SK-MEL-5 (cell line): ENCODE results near the gene ATG4C. TPM values are rescaled to one million over a fixed set of nuclear protein-coding genes. Genes with fewer than 3 reads are reported as not detected.
"Not testable (repeated sequence)": the region's sequence is repeated elsewhere in the genome, so short reads cannot be mapped to it uniquely, and the experiment has no call there.

Experiments
- DNase-seq: peaks from one replicate; pipeline ENCODE4 v3.0.0-alpha.2; 2016; ENCODE audit warnings: low read depth, low spot score
- in situ Hi-C: cut with HindIII; loops from 2 replicates; pipeline ENCODE4 v1.10.0; 2016; ENCODE audit warnings: low sequenced_read_pairs, high pct_unique_total_duplicates, low pct_unique_long_range_greater_than_20kb
- polyA plus RNA-seq, 2 experiments: library from polyadenylated mRNA; depleted of rRNA; stranded (reverse); fragments of >200 nt; gene quantifications; 2 replicates each; pipeline ENCODE4 v1.2.3, GENCODE V29; 2015
- total RNA-seq: library from RNA; depleted of rRNA; stranded (reverse); fragments of >200 nt; shearing (Covaris generic); gene quantifications from 2 replicates; pipeline ENCODE4 v1.2.3, GENCODE V29; 2014; rRNA removed

ATG4C gene, protein sequence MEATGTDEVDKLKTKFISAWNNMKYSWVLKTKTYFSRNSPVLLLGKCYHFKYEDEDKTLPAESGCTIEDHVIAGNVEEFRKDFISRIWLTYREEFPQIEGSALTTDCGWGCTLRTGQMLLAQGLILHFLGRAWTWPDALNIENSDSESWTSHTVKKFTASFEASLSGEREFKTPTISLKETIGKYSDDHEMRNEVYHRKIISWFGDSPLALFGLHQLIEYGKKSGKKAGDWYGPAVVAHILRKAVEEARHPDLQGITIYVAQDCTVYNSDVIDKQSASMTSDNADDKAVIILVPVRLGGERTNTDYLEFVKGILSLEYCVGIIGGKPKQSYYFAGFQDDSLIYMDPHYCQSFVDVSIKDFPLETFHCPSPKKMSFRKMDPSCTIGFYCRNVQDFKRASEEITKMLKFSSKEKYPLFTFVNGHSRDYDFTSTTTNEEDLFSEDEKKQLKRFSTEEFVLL
- 9.2 and 9.6 TPM in 2 replicates for total RNA-seq
- polyA plus RNA-seq (2015; cell fraction: cytosol; rRNA removed): 10.3 and 18.0 TPM in 2 replicates
- polyA plus RNA-seq (2015; cell fraction: nucleus; rRNA removed): 10.7 and 20.5 TPM in 2 replicates

DNA sequence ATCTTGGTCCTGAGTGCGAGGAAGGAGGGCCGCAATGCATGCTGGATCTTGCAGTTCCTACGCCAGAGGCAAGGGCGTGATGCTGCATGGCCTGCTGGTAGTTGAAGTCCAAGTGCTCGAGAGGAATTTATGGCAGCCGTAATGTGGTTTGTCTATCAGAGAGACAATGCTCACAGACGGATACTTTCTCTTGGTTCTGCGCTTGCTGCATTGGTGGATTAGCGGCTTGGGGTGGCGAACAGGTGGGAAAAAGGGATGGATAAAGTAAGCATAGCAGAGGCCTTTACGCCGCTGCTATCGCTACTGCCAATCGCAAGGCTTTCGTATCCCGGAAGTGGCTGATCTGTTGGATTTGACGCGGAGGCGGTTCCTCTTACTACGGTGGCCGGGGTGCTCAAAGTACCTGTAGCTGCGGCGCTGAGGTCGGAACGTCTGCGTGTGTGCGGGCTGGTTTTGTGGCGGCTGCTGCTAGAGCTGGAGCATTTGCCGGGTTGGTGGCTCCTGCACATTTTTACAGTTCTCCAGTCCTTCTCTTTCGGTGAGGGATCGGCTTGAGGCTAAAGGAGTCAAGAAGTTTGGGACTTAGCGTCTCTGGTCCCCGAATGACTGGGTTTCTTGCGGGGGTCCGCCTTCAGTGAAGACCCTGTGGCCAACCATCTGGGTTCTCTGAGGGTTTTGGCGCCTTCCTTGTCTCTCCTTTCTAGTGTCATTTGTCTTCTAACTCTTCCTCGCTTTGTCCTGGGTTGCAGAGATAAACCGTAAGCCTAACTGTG lies at the start of gene ATG4C:
Gene ATG4C (plus strand): TSS at position 397 of the 773 bp plus-strand sequence. CDS start 19,655 bp downstream, outside the sequence.
- in situ Hi-C loops: no loop called here
- DNase-seq: peak; percentile 96

- no peak for DNase-seq
- in situ Hi-C loops: loop anchor here (10.0 kb wide), 1 partner anchor 101 kb away; no protein-coding TSS in a partner anchor
Measured at GRCh38 chr1:62735491-62736171, 48.3 kb upstream of the ATG4C start.

GRCh38 chr1:62740701-62741100 lies 43.2 kb upstream of the ATG4C start:
- in situ Hi-C loops, DNase-seq: not testable (repeated sequence)

GRCh38 chr1:62744611-62745577 lies 39.0 kb upstream of the ATG4C start:
- in situ Hi-C loops: no loop called here
- DNase-seq: no peak

DNA sequence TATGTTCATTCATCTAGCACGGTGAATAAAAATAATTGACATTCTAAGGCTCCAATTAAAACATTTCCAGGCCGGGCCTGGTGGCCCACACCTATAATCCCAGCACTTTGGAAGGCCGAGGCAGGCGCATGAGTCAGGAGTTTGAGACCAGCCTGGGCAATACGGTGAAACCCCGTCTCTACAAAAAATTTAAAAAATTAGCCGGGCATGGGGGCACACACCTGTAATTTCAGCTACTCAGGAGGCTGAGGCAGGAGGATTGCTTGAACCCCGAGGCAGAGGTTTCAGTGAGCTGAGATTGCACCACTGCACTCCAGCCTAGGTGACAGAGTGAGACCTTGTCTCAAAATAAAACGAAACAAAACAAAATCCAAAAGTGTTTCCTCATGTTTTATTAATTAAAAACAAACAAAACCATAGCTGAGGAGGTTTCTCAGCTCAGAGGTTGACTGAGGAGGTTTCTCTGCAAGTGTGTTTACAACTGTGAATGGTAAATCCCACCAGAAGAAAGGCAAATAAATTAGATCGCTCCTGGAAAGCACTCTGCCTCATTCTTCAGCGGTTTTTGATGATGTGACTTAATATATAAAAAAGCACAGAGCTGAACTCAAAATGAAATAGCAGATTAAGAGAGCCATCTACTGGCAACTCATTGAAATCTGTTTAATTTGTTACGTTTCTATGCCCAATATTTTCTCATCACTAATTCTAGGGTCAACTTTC lies 37.7 kb upstream of the ATG4C start:
- in situ Hi-C loops: no loop called here

GRCh38 chr1:62746809-62747138 lies 37.2 kb upstream of the ATG4C start:
- DNase-seq: no peak
- in situ Hi-C loops: no loop called here

More for the DNA sequence above, 37.7 kb upstream of the ATG4C start:
- peak; percentile 71 for DNase-seq

DNA sequence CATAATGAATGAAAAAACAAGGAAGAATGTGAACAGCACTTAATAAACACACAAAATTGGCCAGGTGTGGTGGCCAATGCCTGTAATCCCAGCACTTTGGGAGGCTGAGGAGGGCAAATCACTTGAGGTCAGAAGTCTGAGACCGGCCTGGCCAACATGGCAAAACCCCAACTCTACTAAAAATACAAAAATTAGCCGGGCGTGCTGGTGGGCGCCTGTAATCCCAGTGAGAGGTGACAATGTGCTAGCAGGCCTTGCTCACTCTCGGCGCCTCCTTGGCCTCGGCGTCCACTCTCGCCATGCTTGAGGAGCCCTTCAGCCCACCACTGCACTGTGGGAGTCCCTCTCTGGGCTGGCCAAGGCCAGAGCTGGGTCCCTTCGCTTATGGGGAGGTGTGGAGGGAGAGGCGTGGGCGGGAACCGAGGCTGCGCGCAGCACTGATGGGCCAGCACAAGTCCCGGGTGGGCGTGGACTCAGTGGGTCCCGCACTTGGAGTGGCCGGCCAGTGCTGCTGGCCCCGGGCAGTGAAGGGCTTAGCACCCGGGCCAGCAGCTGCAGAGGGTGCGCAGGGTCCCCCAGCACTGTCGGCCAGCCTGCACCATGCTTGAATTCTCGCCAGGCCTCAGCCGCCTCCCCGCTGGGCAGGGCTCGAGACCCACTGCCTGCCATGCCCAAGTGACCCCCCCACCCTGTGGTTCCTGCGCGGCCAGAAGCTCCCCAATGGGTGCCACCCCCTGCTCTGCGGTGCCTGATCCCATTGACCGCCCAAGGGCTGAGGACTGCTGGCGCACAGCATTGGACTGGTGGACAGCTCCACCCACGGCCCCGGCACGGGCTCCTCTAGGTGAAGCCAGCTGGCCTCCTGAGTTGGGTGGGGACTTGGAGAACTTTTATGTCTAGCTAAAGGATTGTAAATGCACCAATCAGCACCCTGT lies 30.6 kb upstream of the ATG4C start:
- DNase-seq: no peak
- in situ Hi-C loops: no loop called here

GRCh38 chr1:62754938-62755337 lies 29.0 kb upstream of the ATG4C start:
- in situ Hi-C loops, DNase-seq: not testable (repeated sequence)

DNA sequence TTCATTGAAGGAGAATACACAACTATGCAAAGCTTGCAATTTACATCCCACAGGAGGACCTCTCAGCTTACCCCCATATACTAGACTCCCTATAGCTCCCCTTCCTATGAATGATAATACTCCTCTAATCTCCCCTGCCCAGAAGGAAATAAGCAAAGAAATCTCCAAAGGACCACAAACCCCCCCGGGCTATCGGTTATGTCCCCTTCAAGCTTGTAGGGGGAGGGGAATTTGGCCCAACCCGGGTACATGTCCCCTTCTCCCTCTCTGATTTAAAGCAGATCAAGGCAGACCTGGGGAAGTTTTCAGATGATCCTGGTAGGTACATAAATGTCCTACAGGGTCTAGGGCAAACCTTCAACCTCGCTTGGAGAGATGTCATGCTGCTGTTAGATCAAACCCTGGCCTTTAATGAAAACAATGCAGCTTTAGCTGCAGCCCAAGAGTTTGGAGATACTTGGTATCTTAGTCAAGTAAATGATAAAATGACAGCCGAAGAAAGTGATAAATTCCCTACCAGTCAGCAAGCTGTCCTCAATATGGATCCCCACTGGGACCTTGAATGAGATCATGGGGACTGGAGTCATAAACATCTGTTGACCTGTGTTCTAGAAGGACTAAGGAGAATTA lies 27.6 kb upstream of the ATG4C start:
- in situ Hi-C loops, DNase-seq: not testable (repeated sequence)

DNA sequence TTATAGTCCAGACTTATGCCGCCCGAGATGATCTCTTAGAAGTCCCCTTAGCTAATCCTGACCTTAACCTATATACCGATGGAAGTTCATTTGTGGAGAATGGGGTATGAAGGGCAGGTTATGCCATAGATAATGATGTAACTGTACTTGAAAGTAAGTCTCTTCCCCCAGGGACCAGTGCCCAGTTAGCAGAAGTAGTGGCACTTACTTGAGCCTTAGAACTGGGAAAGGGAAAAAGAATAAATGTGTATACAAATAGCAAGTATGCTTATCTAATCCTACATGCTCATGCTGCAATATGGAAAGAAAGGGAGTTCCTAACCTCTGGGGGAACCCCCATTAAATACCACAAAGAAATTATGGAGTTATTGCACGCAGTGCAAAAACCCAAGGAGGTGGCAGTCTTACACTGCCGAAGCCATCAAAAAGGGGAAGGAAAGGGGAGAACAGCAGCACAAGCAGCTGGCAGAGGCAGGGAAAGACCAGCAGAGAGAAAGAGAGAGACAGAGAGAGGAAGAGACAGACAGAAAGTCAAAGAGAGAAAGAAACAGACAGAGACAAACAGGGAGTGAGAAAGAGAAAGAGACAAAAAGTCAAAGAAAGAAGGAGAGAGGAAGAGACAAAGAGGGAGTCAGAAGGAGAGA lies 24.6 kb upstream of the ATG4C start:
- in situ Hi-C loops, DNase-seq: not testable (repeated sequence)

DNA sequence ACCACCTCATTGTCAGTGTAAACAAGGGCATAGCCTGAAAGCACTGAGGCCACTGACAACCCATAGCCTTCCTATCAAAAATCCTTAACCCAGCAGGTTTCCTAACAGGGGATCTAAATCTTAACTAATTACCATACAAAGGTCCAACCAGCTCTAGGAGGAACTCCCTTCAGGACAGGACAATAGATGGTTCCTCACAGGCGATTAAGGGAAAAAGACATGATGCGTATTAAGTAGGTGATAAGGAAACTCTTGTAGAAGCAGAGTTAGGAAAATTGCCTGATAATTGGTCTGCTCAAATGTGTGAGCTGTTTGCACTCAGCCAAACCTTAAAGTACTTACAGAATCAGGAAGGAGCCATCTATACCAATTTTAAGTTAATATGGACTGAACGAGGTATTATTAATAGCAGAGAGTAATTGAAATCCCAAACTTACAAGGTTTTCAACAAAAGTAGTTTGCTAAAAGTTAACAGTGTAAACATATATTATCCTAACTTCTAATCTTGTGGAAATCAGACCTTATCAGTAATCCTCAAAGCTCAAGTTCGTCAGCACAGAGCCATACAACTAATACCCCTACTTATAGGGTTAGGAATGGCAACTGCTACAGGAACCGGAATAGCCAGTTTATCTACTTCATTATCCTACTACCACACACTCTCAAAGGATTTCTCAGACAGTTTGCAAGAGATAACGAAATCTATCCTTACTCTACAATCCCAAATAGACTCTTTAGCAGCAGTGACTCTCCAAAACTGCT lies 23.7 kb upstream of the ATG4C start:
- DNase-seq, in situ Hi-C loops: not testable (repeated sequence)

DNA sequence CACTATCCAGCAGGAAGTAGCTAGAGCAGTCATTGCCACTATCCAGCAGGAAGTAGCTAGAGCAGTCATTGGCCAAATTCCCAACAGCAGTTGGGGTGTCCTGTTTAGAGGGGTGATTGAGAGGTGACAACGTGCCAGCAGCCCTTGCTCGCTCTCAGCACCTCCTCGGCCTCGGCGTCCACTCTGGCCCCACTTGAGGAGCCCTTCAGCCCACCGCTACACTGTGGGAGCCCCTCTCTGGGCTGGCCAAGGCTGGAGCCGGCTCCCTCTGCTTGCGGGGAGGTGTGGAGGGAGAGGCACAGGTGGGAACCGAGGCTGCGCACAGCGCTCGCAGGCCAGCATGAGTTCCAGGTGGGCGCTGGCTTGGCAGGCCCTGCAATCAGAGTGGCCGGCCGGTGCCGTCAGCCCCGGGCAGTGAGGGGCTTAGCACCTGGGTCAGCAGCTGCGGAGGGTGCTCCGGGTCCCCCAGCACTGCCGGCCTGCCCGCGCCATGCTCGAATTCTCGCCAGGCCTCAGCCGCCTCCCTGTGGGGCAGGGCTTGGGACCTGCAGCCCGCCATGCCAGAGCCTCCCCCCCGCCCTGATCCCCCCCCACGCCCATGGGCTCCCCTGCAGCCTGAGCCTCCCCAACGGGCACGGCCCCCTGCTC lies 22.6 kb upstream of the ATG4C start:
- in situ Hi-C loops: not testable (repeated sequence)

GRCh38 chr1:62762027-62762426 lies 21.9 kb upstream of the ATG4C start:
- DNase-seq, in situ Hi-C loops: not testable (repeated sequence)

More for the DNA sequence above, 22.6 kb upstream of the ATG4C start:
- not testable (repeated sequence) for DNase-seq
